Stomach (tissue), 4 donors: ENCODE data around the gene UTP14A.

Source experiments
- EP300 ChIP-seq: sonication (generic); formaldehyde crosslinking; IDR thresholded peaks from one replicate; pipeline ENCODE4 v1.6.1; 2017; ENCODE audit warnings: antibody characterized with exemption
- POLR2A ChIP-seq, 4 donors: fragments of 450-650 bp; IDR thresholded peaks; one replicate each; pipeline ENCODE4 v1.6.1; 2016; ENCODE audit warnings: antibody characterized with exemption in 4 of 4, control low read depth in 2 of 4, mild to moderate bottlenecking in 1 of 4, moderate library complexity in 1 of 4
- POLR2AphosphoS5 ChIP-seq, 3 donors: sonication (generic); formaldehyde crosslinking; IDR thresholded peaks; one replicate each; pipeline ENCODE4 v1.6.1; 2016; ENCODE audit warnings: antibody characterized with exemption in 3 of 3
- TF ChIP-seq, protein P1 (sequence below), 7 experiments: fragments of 450-650 bp in 4 of 7; fragments of 200-600 bp in 3 of 7; sonication (generic) in 3 of 7; IDR thresholded peaks; one replicate each; pipeline ENCODE4 v1.5.1; 2016 to 2019; ENCODE audit warnings: antibody characterized with exemption in 7 of 7, control low read depth in 2 of 7, mild to moderate bottlenecking in 1 of 7

DNA sequence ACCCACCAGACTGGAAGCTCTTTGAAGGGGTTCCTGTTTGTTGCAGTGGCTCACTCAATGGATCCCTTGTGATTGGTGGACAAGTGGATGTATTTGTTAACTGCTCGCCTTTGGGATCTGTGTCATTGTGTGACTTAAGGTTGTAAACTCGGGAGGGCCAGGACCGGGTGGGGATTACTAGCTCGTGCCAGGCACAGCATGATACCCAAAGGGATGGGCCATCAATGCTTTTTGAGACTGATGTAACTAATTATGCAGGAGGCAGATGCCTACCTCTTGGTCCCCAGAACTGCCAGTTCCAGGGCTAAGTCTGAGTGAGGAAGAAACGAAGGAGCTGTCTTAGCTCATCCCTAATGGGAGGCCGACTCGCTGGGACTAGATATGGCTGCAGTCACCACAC, 27.7 kb downstream of the UTP14A start:
- TF ChIP-seq, protein P1, sequence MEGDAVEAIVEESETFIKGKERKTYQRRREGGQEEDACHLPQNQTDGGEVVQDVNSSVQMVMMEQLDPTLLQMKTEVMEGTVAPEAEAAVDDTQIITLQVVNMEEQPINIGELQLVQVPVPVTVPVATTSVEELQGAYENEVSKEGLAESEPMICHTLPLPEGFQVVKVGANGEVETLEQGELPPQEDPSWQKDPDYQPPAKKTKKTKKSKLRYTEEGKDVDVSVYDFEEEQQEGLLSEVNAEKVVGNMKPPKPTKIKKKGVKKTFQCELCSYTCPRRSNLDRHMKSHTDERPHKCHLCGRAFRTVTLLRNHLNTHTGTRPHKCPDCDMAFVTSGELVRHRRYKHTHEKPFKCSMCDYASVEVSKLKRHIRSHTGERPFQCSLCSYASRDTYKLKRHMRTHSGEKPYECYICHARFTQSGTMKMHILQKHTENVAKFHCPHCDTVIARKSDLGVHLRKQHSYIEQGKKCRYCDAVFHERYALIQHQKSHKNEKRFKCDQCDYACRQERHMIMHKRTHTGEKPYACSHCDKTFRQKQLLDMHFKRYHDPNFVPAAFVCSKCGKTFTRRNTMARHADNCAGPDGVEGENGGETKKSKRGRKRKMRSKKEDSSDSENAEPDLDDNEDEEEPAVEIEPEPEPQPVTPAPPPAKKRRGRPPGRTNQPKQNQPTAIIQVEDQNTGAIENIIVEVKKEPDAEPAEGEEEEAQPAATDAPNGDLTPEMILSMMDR (IDR thresholded peaks at IDR 0.05) = no peak
- TF ChIP-seq POLR2A (IDR thresholded peaks at IDR 0.05) (no peak), POLR2AphosphoS5 (IDR thresholded peaks at IDR 0.05) (no peak), EP300 (no peak)
